KBM-7 (cell line): ENCODE data around the gene TLL1.

Experiments
- DNase-seq: peaks from one replicate; pipeline ENCODE4 v3.0.0-alpha.2; 2015
- in situ Hi-C: fragments of 300-500 bp; cut with MboI; formaldehyde crosslinking; loops from 2 replicates; pipeline ENCODE4 v1.14.3; 2020; ENCODE audit warnings: low sequenced_read_pairs, low pct_unique_long_range_greater_than_20kb, mixed read lengths

The TLL1 gene

DNA sequence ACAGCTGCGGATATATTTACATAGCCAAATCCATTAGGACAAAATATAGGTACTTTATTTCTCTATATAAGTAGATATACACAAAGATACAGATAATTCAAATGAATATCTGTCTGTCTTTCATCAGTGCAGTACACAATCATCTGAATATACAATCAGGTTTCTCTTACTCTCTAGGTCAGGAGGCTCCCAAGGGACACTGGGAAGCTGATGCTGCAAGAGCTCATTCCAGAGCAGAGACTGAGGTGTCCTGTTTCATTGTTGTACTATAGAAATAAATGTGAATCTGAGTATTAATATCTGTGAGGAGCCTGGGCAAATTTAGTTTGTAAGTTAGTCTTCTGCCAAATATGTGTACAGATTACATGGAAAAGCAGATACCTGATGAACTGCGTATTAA, 4.2 kb downstream of the TLL1 start:
- no peak for DNase-seq
- in situ Hi-C loops = no loop called here

DNA sequence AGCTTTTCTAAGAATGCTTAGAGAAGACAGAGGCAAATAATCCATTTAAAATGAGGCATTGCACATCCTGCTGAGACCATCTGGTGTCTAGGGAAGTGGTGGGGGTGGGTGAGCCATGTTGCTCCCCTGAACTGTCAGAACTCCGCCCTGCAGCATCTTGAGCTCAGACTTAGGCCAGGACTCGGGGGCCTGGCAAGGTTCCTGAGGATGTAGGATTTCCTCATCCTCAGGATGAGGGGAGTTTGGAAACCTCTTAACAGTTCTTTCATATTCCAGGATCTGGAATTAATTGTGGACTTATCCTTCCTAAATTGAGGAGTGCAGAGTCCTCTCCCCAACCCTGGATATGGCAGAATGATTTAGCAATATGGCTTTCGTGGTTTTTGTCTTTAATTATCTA, 6.6 kb downstream of the TLL1 start:
- no peak for DNase-seq
- in situ Hi-C loops = no loop called here

DNA sequence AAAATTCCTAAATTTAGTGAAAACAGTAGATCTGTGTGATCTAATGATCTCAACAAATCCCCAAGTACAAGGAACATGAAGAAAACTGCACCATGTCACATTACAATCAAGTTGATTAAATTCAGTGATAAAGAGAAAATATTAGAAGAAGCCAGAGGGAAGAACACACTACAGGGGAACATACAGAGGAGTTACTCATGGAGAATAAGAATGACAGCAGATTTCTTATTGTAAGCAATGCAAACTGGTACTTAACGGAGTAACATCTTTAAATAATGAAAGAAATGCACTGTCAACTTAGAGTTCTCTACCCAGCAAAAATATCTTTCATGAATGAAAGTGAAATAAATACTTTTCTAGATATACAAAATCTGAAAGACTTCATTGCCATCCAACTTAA, 21.1 kb downstream of the TLL1 start:
- DNase-seq = no peak
- in situ Hi-C loops = no loop called here

DNA sequence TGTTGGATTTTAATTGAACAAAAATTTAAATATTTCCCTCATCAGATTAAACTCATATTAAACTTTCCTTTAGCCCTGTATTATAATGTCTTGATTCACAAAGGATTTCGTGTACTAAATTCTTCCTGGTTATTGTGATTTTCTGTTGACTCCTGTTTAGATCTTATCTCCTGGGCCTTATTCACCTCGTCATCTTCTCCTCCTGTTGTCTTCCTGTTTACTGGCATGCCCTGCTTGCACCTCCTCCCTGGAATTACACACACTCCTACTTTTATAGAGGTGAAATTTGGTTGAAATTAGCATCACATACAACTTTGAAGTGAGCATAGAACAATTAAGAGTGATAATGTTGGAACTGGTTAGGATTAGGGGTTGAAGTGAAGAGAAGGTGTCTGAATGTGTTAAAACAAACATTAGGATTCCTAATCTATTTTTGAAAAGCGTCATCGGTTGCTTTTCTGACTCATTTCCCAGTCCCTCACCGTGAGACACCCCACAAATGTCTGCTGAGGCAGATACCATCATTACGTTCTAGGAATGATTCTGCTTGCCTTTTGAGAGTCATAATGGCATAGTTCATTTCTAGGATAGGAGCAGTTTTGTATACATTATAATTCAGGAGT, 32.5 kb downstream of the TLL1 start:
- no peak for DNase-seq
- in situ Hi-C loops = no loop called here

GRCh38 chr4:165906272-165906671, 33.2 kb downstream of the TLL1 start:
- in situ Hi-C loops = no loop called here

DNA sequence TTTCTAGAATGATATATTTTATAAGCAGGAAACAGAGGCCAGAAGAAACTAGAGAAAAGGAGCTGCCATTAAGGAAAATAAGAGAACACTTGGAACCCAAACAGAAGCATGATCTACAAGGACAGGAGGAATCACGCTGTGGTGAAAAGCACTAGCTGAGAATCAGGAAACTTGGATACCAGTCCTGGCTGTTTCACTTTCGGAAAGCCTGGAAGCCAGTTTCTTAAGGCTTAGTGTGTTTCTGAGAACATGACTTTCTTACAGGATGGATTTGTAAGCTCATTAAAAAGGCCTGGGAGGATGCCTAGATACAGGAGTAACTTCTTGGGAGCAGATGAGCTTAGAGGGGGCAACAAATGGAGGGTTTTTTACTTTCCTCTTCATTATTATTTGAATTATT, 36.9 kb downstream of the TLL1 start:
- in situ Hi-C loops = no loop called here
- no peak for DNase-seq

More at GRCh38 chr4:165906272-165906671, 33.2 kb downstream of the TLL1 start:
- no peak for DNase-seq

- no peak for DNase-seq
Observed at GRCh38 chr4:165915215-165915614, 42.2 kb downstream of the TLL1 start.

GRCh38 chr4:165921546-165921945, 48.5 kb downstream of the TLL1 start:
- DNase-seq = no peak
- in situ Hi-C loops = no loop called here

More at GRCh38 chr4:165915215-165915614, 42.2 kb downstream of the TLL1 start:
- in situ Hi-C loops = no loop called here

- in situ Hi-C loops = no loop called here
- DNase-seq = no peak
Observed at GRCh38 chr4:165922747-165923146, 49.7 kb downstream of the TLL1 start.

DNA sequence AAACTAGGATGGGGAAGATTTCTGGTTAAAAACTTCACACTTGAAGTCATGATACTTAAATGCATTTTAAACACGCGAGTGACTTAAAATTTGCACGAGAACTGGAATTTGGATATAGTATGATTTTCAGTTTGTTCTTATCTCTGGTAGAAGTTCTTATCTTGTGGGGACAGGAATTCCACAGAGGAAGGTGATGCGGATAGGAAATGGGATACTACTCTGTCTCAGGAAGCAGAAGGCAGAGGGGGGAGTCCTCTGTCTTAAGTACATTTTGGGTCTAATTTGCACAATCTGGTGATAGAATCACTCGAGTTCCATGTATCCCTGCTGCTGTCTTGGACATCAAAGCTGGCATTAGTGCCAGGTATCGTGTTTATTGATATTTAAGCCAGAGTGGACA, 53.3 kb downstream of the TLL1 start:
- no peak for DNase-seq
- in situ Hi-C loops = no loop called here

- in situ Hi-C loops = no loop called here
- no peak for DNase-seq
Observed at GRCh38 chr4:165927366-165927765, 54.3 kb downstream of the TLL1 start.

DNA sequence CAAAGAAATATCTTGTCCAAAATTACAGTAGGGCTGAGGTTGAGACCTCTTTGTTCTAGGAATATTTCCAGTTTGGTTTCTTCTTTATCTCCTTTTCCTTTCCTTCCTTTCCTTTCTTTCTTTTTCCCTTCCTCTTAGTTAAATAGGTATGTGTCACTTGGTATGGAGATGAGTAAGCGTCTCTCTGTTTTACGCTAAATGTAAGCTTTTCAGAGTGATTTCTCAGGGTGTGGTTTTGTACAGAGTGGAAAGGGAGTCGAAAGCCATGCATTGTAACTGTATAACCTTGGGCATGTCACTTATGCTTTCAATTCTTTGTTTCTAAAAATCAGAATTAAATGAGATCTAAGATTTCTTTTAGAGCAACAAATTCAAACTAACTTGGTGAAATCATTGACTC, 54.8 kb downstream of the TLL1 start:
- in situ Hi-C loops = no loop called here
- no peak for DNase-seq

- DNase-seq = no peak
- in situ Hi-C loops = no loop called here
Observed at GRCh38 chr4:165928601-165929000, 55.6 kb downstream of the TLL1 start.

DNA sequence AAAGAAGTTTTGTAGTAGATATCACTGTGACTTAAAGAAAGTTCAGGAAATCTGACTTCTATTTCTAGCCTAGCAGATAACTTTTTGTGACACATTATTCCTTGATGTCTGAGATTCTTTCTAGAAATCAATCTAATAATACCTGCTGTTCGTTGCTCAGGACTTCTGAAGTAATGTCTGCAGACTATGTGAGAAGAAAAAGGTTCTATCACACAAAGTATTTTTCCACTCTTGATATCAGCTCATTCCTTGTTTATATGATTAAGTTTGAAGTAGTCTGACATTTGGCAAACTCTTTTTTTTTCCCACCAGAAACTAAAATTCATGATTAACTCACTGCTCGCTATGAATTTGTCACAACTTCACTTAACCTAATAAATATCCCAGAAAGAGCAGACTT, 56.6 kb downstream of the TLL1 start:
- in situ Hi-C loops = no loop called here
- DNase-seq = no peak

GRCh38 chr4:165931741-165932140, 58.7 kb downstream of the TLL1 start:
- in situ Hi-C loops = no loop called here
- DNase-seq = no peak

- in situ Hi-C loops = no loop called here
- DNase-seq = no peak
Observed at GRCh38 chr4:165944900-165945299, 71.9 kb downstream of the TLL1 start.

DNA sequence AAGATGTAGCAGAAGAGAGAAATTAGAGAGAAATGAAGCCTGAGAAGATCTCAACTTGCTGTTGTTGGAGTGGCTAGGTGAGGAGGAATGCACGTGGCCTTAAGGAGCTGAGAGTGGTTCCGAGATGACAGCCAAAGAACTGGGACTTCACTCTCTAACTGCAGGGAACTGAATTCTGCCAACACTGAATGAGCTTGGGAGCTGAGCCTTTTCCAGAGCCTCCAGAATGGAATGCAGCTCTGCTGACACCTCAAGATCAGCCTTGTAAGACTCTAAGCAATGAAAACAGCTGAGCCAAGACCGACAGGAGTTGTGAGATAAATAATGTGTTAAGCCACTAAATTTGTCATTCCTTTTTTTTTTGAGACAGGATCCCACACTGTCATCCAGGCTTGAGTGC, 73.0 kb downstream of the TLL1 start:
- in situ Hi-C loops = no loop called here
- DNase-seq = no peak

DNA sequence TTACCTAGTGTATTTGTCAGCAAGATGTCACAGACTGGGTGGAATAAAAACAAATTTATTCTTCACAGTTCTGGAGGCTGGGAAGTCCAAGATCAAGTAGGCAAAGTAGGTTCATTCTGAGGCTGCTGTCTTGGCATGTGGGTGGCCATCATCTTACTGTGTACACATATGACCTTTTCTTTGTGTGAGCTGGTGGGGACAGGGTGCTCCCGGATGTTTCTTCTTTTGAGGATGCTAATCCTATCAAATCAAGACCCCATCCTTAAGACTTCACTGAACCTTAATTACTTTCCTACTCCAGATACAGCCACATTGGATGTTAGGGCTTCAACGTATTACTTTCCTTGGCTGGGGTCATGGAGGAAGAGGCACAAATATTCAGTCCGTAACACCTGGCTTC, 74.0 kb downstream of the TLL1 start:
- in situ Hi-C loops = no loop called here
- DNase-seq = no peak

GRCh38 chr4:165953181-165953580, 80.1 kb downstream of the TLL1 start:
- no peak for DNase-seq
- in situ Hi-C loops = no loop called here

GRCh38 chr4:165963621-165964020, 90.6 kb downstream of the TLL1 start:
- in situ Hi-C loops = no loop called here
- no peak for DNase-seq

- in situ Hi-C loops = no loop called here
- no peak for DNase-seq
Observed at GRCh38 chr4:165964591-165964990, 91.6 kb downstream of the TLL1 start.

DNA sequence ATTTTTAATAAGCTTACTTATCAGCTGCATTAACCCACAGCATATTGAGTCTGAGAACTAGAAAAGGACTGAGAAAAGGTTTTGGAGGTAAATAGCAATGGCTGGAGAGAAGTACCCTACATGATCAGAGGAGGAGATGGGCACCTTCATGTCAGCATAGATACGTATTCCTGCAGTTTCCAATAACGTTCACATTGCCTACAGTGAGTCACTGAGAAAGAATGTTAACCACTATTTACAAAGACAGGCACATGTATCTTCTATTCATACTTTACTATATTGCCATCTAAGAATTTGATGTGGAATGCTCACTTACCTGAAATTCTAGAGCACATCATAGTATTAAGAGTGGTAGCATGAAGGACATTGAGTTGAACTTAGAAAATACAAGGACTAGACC, 92.5 kb downstream of the TLL1 start:
- in situ Hi-C loops = no loop called here
- no peak for DNase-seq
